Nephron progenitor cell (in vitro differentiated cells): Measurements from ENCODE around the gene LENEP.

Experiments used
- DNase-seq: peaks from one replicate; pipeline ENCODE4 v3.0.0; 2021
- H3K27ac Mint-ChIP-seq: 2 replicates; pipeline ENCODE4 v1.8.0; 2021; ENCODE audit warnings: mild to moderate bottlenecking, moderate library complexity, mixed read lengths
- H3K27me3 Mint-ChIP-seq: 2 replicates; pipeline ENCODE4 v1.8.0; 2021; ENCODE audit warnings: mild to moderate bottlenecking, low read depth, mixed read lengths; ENCODE audit not compliant: poor library complexity
- H3K36me3 Mint-ChIP-seq: 2 replicates; pipeline ENCODE4 v1.8.0; 2021; ENCODE audit warnings: low read depth, mixed read lengths
- H3K4me1 Mint-ChIP-seq: 2 replicates; pipeline ENCODE4 v1.8.0; 2021; ENCODE audit warnings: mixed read lengths
- H3K4me3 Mint-ChIP-seq: 2 replicates; pipeline ENCODE4 v1.8.0; 2021; ENCODE audit warnings: mild to moderate bottlenecking, moderate library complexity, mixed read lengths
- H3K9me3 Mint-ChIP-seq: 2 replicates; pipeline ENCODE4 v1.8.0; 2021; ENCODE audit warnings: mild to moderate bottlenecking, moderate library complexity, mixed read lengths
- CTCF ChIP-seq: fragments of 200-600 bp; sonication (generic); IDR thresholded peaks from 2 replicates; pipeline ENCODE4 v1.5.0; 2021; ENCODE audit warnings: antibody characterized with exemption

Gene LENEP

DNA sequence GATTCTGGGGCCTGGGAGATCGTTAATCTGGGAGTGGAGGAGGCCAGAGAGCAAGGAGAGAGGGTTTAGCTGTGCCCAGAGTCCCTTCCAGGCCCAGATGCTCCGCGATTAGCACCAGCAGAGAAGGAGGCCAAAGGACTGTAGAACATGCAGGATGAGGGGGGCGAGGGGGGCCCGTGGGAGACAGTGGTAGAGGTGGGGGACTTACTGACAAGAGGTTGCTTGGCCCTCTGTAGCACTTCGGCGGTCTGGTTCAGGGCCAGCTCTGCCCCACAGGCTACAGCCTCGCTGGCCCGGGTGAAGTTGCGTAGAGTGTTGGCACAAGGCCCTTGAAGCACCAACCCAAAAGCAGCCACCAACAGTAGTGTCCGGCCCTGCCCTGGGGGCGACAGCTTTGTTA, 39.5 kb downstream of the LENEP start:
- Mint-ChIP-seq H3K36me3 (no peaks in the 10 kb centered on the region), H3K9me3 (no peaks in the 10 kb centered on the region), H3K4me1 (peaks cover 14% of the 10 kb centered on the region), H3K27me3 (peaks cover 11% of the 10 kb centered on the region), H3K4me3 (no peak overlapping the region), H3K27ac (no peak overlapping the region)
- no peak for DNase-seq
- no peak for TF ChIP-seq CTCF

- H3K4me1 Mint-ChIP-seq = peaks cover 21% of the 10 kb centered on the region
- no peak for DNase-seq
- H3K4me3 Mint-ChIP-seq = no peak within 1 kb of the TSS
- peaks cover 14% of the 10 kb centered on the region for H3K27me3 Mint-ChIP-seq
- TF ChIP-seq CTCF = no peak
- no peaks in the 10 kb centered on the region for H3K36me3 Mint-ChIP-seq
- no peaks in the 10 kb centered on the region for H3K9me3 Mint-ChIP-seq
- H3K27ac Mint-ChIP-seq = no peak within 1 kb of the TSS
Measured at GRCh38 chr1:155033524-155033923, 40.1 kb downstream of the LENEP start, which contains the start of the genes DCST1 and DCST2. TSS of gene DCST1 (plus strand) at chr1:155033824. CDS start at chr1:155034037, 213 bp downstream. TSS of gene DCST2 (minus strand) at chr1:155033781. CDS start at chr1:155033701, 80 bp downstream.

GRCh38 chr1:155034318-155035208, 41.2 kb downstream of the LENEP start:
- H3K9me3 Mint-ChIP-seq = no peaks in the 10 kb centered on the region
- no peak overlapping the region for H3K4me3 Mint-ChIP-seq
- H3K36me3 Mint-ChIP-seq = no peaks in the 10 kb centered on the region
- DNase-seq = no peak
- H3K27ac Mint-ChIP-seq = no peak overlapping the region
- no peak for TF ChIP-seq CTCF
- peaks cover 15% of the 10 kb centered on the region for H3K4me1 Mint-ChIP-seq
- H3K27me3 Mint-ChIP-seq = peaks cover 10% of the 10 kb centered on the region

GRCh38 chr1:155035936-155036335, 42.5 kb downstream of the LENEP start:
- no peak for TF ChIP-seq CTCF
- H3K4me1 Mint-ChIP-seq = peaks cover 12% of the 10 kb centered on the region
- no peak overlapping the region for H3K4me3 Mint-ChIP-seq
- H3K27me3 Mint-ChIP-seq = peaks cover 13% of the 10 kb centered on the region
- no peak for DNase-seq
- no peak overlapping the region for H3K27ac Mint-ChIP-seq
- H3K36me3 Mint-ChIP-seq = no peaks in the 10 kb centered on the region
- H3K9me3 Mint-ChIP-seq = no peaks in the 10 kb centered on the region

- Mint-ChIP-seq H3K9me3 (no peaks in the 10 kb centered on the region), H3K36me3 (no peaks in the 10 kb centered on the region), H3K4me3 (no peak overlapping the region), H3K27ac (no peak overlapping the region), H3K27me3 (peaks cover 14% of the 10 kb centered on the region), H3K4me1 (peaks cover 12% of the 10 kb centered on the region)
- no peak for DNase-seq
- no peak for TF ChIP-seq CTCF
Measured at GRCh38 chr1:155037043-155037442, 43.7 kb downstream of the LENEP start.
